ENCODE measurements around the gene ANO3.

- TF ChIP-seq CTCF (IDR thresholded peaks at IDR 0.05) (no peak), POLR2A (IDR thresholded peaks at IDR 0.05) (no peak)
Measured at GRCh38 chr11:26480041-26480440, 148.1 kb downstream of the ANO3 start.

Measured in right lobe of liver (tissue), 4 donors.